GM21619 (cell line): Measurements from ENCODE around the gene PACSIN2.
"Not testable (repeated sequence)": the region's sequence is repeated elsewhere in the genome, so short reads cannot be mapped to it uniquely, and the experiment has no call there.

Experiments
- ATAC-seq: cut with Tn5 transposase; IDR thresholded peaks from one replicate; pipeline ENCODE4 v1.9.1; 2021; ENCODE audit not compliant: unreplicated experiment

The PACSIN2 gene

DNA sequence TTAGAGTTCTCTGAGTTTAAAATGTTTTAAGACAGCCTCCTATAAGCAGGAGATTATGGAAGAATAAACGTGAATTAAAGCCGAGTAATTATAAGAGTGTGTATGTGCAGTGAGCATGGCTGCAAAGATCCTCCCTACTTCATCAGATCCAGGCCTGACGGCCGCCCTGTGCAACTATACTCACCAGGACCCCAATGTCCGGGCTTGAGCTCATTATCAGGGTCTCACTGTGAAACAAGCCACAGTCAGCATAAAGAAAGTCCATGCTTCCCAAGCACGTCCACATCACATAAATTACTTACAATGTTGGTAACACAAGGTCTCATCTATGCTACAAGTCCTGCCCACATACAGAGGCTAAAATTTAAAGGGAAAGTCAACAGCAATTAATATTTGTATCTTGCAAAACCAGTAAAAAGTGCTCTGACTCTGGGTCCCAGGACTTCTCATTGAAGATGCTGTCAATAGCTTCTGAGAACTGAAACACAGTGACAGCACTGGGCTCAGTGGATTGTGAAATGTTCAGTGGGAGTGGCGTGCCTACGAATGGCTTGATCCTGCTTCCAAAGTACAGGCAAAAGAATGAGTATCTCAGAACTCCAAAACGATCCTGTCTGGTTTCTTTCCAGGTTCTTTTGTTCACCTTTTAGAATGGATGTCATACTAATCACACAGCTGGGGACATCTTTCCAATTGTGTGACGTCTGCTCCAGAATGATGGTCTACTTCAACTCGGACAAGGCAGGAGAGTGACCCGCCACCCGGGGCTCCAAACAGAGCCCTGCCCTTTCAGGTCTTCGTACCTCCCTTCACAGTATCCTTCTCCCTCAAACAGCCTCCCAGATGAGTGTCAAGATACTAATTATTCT, 85.7 kb downstream of the PACSIN2 start:
- no peak for ATAC-seq

DNA sequence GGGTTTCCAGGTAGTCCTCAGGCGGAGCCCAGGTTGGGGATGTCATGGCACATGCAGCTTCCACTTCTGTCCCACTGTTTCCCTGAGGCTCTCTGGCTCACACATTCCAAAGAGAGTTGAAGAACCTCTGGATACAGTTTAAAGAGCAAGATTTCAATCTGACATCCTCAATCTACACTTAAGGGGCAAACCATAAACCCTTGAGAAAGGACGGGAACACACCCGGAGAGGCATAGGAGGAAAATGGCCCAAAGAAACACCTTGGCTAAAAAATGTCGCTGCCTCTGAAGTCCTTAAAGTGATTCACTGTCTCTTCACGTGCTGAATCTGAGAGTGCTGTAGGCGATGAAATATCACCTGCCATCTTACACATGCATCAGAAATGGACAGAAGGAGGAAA, 87.0 kb downstream of the PACSIN2 start:
- ATAC-seq = no peak

DNA sequence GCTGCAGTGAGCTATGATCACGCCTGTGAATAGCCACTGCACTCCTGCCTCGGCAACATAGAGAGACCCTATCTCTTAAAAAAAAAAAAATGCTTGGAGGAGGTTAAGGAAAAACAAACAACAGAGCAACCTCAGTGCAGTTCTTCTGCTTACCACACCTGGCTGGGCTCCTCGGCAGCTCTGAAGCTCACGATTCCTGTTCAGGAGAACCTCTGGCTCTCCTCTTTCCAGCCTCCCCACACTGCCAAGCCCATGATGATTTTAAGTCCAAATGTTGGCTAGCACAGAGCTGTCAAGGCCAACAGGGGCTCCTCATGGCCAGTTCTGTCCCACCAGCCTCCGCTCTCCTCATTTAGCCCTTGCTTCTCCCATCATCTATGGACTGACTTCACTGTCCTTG, 88.2 kb downstream of the PACSIN2 start:
- ATAC-seq = no peak

DNA sequence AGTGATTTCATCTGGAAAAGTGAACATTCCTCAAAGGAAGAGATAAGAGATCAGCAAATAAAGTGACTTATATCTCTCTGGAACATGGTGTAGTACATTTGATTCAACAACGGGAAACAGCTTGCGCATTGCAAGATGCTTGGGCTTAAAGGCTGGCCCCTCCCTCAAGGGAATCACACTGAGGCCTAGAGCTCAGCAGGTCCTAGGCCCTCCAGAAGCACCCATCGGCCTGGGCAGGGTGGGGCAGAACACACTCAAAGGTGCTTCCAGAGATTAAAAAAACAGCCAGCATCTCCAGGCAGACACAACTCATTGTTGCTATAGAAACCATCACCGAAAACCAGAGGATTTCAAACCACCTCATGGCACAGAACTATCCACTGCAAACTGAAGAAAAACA, 88.8 kb downstream of the PACSIN2 start:
- ATAC-seq = no peak

DNA sequence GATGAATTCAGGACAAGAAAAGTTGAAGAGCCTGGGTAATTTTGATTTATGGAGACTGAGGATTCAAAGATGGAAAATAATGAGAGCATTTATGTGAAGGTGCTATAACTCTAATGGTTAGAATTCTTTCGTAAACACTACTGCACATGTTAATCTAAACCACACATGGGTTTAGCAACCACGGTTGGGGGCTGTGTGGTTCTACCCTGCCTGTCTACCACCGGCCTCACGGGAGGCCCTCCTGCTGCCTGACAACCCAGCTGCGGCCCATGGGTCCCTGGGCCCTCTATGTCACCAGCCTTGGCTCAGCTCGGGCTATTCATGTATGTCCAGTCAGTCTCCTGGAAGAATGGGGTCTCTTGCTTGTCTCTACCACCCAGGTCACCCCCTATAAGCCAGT, 89.4 kb downstream of the PACSIN2 start:
- ATAC-seq = no peak

DNA sequence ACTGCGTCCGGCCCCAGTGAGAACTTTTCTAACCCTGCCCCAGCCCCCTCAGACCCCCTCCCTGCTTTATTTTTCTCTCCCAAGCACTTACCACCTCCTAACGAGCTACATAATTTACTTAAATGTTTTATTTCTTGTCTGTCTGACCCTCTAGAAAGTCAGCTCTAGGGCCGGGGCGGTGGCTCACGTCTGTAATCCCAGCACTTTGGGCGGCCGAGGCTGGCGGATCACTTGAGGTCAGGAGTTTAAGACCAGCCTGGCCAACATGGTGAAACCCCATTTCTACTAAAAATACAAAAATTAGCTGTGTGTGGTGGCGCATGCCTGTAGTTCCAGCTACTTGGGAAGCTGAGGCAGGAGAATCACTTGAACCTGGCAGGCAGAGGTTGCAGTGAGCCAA, 89.9 kb downstream of the PACSIN2 start:
- not testable (repeated sequence) for ATAC-seq

DNA sequence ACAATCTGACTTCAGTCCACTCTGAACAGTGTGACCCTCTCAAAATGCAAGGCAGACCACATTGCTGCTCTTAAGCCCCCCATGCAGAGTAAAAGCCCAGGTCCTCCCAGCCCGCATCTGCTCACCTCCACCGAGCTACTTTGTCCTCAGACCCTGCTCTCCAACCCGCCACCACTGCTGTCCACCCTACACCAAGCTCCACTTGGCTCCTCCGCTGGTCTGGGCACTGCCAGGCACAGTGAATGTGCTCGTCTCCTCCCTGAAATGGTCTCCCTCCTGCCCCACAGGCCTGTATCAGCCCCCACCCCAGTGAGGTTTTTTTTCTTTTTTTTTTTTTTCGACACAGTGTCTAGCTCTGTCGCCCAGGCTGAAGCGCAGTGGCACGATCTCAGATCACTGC, 90.5 kb downstream of the PACSIN2 start:
- ATAC-seq = no peak

DNA sequence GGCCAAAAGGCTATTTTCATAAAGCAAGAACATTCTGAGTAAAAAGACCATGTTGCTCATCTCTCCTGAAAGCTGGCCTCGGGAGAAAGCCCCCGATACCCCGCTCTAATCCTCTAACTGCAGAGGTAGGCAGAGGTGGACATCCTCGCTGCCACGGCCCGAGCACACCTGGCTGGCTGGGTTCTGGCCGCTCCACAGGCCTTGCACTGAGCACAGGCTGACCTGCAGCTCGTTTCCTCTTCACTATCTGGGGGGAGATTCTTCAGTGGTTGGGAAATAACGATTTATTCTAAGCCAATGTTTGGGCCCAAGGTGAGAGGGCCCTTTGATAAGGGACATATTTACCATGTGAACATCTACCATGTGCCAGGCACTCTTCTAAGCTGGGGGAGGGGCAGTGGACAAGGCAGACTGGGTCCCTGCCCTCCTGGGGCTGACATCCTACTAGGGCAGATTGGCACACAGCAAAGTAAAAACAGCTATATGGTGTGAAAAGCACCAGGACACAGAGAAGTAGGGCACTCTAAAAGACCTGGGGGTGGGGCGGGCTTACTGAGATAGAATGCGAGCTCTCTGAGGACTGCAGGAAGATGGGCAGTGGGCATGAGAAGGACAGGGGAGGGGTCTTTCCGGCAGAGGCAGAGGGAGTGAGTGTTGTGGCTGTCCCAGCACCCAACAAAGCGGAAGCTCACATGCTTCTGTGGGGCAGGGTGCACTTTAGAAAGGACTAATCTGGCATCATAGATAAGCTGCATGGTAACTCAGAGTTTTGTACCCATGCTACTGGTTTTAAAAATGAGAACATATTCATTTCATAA, 92.4 kb downstream of the PACSIN2 start:
- ATAC-seq = no peak

DNA sequence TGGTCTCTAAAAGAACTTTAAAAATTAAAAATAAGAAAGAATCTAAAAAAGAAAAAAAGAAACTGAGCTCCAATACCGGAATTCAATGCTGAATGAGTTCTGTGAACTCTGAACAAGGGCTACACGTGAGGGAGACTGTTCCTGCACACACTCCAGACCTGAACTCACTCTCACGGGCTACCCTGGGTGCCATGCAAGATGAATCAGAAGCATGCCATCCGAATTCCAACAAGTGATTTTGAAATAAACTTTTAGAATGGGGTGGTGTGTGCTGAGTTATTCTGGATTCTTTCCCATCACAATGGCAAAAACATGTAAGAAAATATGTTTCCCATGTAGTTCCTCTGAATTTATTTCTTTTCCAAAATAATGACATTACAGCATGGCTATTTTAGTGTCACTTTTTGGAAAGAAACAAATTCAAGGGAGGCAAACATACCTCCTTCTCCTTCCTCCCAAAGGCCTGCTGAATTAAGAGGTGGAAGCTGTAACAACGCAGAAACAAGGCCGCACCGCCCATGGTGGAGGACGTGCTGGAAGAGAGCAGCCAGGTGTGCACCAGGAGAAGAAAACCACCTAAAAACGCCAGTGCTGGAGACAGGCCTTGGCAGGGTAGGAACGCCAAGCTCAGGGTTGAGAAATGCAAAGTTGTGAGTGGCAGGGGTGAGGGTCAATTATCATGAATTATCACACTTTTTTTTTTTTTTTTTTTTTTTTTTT, 94.7 kb downstream of the PACSIN2 start:
- ATAC-seq = no peak

DNA sequence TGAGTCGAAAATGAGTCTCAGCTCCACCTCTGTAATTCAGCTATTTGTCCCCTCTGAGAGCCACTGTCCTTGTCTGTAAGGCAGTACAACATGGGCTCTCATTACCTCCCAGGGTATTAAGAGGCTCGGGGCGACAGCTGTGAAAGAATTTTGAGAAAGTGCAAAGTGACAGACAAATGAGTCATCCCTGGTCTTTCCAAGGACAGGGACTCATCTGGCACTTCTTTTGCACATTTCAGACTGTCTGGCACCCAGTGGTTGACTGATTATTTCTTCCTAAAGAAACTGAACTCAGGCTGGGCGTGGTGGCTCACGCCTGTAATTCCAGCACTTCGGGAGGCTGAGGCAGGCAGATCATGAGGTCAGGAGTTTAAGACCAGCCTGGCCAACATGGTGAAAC, 95.8 kb downstream of the PACSIN2 start:
- ATAC-seq = no peak

DNA sequence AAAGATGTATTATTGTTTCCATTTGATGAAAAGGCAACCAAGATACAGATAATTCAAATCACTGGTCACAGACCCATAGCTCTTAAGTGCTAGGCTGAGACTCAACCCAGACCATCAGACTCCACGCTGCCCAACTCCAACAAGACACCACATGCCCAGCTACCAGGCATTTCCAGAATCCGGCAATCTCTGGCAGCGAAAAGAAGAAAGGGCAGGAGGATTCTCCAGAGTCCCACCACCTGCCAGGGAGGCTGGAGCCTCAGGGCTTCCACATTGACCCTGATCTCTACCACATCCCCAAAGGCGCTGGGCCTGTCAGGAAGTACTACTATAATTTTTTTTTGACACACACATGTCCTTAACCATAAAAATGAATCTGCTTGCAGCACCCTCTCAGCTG, 96.4 kb downstream of the PACSIN2 start:
- no peak for ATAC-seq

DNA sequence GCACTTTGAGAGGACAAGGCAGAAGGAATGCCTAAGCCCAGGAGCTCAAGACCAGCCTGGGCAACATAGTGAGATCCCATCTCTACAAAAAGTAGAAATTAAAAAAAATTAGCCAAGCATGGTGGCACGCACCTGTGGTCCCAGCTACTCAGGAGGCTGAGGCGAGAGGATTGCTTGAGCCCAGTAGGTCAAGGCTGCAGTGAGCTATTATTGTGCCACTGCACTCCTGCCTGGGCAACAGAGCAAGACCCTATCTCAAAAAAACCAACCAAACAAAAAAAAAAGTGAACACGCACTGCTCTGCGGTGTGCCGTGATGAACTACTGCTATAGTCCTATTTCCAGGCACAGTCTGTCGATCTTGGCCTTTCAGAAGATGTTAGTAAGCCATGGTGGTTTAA, 97.6 kb downstream of the PACSIN2 start:
- ATAC-seq = not testable (repeated sequence)

DNA sequence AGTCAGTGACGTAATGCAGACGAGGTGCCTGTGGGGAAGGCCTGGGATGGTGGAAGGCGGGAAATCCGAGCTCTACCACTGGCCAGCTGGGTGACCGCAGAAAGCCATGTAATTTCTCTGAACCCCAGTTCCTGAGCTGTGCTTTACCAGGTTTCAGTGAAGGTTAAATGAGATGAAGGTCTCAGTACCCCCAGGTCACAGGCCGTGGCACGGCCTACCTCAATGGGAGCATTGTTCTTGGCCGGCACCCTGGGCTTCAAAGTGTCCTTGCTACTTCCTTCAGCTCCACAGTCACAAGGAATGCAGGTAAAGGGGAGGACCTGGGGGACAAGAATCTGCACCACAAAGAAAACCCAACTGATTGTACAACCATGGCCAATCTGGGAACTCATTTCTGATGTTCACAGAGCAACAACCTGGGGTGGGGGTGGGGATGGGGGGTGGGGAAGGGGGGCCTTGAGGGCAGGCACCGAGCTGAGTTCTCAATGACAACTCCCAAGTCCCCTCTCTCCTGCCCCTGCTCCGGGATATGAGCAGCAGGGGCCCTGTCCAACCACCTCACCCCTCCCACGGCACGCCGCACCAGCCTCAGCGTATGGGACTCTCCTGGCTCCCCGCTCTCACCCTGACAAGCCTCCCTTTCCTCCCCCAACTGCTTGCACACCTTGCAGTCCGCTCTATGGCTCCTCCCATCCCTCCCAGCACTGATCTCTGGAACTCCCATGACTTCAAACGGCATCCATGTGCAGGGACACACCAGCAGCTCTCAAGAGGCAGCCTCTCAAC, 98.8 kb downstream of the PACSIN2 start:
- no peak for ATAC-seq

DNA sequence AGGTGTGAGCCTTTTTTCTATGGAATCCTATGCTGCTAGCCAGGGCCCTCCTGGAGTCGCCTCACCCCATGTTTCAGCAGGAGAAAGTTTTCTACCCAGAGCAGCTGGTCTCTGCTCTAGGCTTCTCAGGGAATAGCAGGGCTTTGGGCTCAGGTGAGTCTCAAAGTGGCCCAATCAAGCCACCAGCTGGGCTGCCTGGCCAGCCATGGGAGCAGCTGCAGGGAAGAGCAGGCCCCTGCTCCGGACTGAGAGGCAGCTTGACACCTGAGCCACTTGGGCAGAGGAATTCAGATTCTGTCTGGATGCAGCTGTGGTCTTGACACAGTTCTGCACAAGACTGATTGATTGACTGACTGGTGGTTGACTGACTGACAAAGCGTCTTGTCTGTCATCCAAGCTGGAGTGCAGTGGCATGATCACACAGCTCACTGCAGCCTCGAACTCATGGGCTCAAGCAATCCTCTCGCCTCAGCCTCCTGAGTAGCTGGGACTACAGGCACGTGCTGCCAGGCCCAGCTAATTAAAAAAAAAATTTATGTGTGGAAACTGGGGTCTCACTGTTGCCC, 100.4 kb downstream of the PACSIN2 start:
- ATAC-seq = no peak

DNA sequence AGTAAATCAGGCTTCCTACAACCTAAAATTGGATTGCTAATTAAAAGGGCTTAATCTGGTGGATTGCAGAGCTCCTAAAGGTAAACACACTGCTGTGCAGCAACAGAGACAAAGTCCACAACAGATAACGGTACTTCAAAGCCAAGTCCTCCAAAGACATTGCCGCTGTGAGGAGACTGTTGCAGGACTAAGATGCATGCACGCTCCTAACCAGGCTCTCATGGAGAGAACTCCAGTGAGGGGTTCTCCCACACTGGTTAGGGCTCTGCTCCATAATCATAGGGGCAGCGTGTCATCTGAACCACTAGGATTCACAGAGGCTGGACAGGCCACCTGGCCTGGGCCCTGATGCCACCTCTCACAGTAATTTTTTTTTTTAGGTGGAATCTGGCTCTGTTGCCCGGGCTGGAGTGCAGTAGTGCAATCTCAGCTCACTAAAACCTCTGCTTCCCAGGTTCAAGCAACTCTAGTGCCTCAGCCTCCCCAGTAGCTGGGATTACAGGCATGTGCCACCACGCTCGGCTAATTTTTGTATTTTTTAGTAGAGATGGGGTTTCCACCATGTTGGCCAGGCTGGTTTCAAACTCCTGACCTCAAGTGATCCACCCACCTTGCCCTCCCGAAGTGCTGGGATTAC, 101.0 kb downstream of the PACSIN2 start:
- no peak for ATAC-seq

DNA sequence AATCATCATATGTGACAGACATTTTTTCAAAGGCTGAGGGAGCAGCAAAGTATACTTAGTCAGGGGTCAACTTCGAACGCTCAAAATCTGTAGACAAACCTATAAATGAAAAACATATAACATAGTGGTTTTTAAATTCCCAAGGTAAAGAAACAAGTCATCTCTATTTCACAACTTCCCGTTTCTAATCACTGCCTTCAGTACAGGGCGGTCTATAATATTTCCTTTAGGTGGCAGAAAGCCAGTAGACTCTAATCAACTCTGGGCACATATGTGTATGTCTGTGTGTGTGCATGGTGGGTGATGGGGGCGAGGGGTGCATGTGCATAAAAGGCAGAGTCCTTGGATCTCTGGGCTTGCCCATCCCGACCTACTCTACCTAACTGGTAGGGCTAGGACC, 102.9 kb downstream of the PACSIN2 start:
- no peak for ATAC-seq

DNA sequence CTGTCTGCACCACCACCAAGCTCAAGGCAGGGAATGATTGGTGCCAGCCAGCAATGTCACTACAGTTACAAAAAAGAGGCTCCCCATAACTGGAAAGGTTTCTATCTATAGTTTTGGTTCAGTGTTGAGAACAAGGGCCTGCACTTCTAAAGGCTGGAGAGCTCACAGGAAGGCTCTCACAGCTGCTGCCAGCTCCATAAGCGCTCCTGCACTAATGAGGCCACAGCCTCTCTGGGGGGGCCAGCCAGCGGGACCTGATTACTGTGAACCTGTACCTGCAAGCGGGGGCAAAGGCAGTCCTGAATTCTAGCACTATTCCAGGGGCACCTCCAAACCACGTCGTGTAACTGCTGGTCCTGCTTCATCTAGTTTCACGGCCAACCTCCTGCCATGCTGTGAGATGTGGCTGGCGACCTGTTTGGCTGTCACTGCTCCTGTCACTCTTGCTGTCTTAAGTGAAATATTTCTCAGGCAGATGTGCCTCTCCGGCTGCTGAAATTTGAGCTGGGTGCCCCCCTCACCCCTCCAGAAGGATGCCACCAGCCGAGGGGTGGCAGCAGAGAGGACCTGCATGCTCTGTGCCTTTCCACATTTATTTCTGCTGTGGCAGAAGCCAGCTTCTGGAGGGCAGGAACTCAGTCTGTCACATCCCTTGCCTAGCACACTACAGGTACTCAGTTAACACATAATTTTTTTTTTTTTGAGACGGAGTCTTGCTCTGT, 104.6 kb downstream of the PACSIN2 start:
- no peak for ATAC-seq

DNA sequence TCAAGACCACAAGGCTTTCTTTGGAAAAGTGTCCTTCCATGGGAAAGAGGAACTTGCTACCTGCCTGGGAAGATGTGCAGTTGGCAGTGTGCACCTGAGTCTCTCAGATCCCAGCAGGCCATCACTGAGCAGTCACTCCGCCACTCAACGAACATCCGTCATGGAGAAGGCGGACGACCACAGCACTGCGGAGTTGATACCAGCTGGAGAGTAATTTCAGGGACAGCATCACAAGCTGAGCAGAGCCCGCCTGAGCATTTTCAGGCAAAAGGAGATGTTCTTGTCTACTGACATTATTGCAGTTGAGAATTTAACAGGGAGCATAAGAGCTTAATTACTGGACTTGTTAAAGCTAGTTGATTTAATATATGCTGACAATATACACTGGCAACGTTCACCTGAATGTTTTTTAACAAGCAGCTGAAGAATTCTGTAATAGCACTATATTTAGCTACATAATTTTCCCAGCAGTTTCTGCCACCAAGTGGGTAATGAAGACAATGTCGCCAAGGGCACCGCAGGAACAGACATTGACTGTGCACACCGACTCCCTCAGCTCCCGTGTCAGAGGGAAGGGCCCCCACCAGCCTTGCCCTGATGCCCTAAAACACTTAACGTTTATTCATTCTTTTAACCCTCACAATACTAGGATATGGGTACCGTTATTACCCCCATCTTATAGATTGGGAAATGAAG, 105.4 kb downstream of the PACSIN2 start:
- no peak for ATAC-seq

DNA sequence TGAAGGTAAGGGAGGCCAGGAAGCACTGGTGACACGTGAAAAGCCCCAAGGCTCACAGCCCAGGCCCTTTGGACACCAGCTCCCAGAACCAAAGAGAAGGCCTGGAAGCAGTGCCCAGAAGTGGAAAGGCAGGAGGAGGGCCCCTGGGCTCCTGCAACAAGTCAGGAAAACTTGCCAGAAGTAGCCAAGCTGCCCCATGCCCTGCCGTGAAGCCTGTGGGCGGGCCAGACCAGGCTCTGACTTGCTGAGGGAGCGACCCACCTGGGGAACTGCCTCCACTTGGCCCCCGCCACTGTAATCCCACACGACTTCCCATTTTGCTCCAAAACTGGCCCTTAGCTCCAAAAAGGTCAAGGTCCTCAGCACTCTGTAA, 106.6 kb downstream of the PACSIN2 start:
- no peak for ATAC-seq
